Endothelial cell of umbilical vein (primary cell): ENCODE measurements around the gene SYT2. TPM values are rescaled to one million over a fixed set of nuclear protein-coding genes. Genes with fewer than 3 reads are reported as not detected.

Experiments
- BruUV-seq: library from RNA; stranded (reverse); fragments of 400-500 nt; replicated peaks from 2 replicates; lab custom pipeline; 2021; lab: Mats Ljungman, UMichigan
- CTCF ChIA-PET: fragments of 300-600, 350-600 bp; sonication (Branson Sonifier 250); formaldehyde crosslinking; loops from one replicate; lab custom pipeline; 2021; ENCODE audit warnings: antibody characterized with exemption, inconsistent platforms; lab: Charles Lee
- POLR2A ChIA-PET: fragments of 300-600, 350-600 bp; sonication (Branson Sonifier 250); formaldehyde crosslinking; loops from one replicate; lab custom pipeline; 2021; ENCODE audit warnings: antibody characterized with exemption, inconsistent platforms; lab: Charles Lee
- DNase-seq: peaks from one replicate; pipeline ENCODE4 v3.0.0-alpha.2; 2011; ENCODE audit warnings: low read depth, low spot score
- FAIRE-seq: peaks from 2 replicates; lab custom pipeline; 2011; peaks lifted over from hg19 to GRCh38; lab: Jason Lieb, UNC
- H2AFZ ChIP-seq: 2 replicates; pipeline ENCODE4 v1.6.0; 2012; ENCODE audit warnings: low read depth, low read length, control low read depth, inconsistent platforms
- H3K27ac ChIP-seq: 2 replicates; pipeline ENCODE4 v1.5.1; 2011; ENCODE audit warnings: low read depth, mild to moderate bottlenecking, control low read depth, low read length, moderate library complexity; ENCODE audit not compliant: insufficient read depth
- H3K27me3 ChIP-seq, 2 experiments: 2 replicates each; pipeline versions ENCODE4 v1.6.0 to v1.6.1; 2011; ENCODE audit warnings: low read length in 2 of 2, mixed read lengths in 1 of 2; ENCODE audit not compliant: control insufficient read depth in 2 of 2, insufficient read depth in 2 of 2
- H3K36me3 ChIP-seq, 2 experiments: 2 replicates in 1 of 2; 3 replicates in 1 of 2; pipeline ENCODE4 v1.5.1; 2011; ENCODE audit warnings: low read length in 2 of 2, mild to moderate bottlenecking in 1 of 2, moderate library complexity in 1 of 2; ENCODE audit not compliant: control insufficient read depth in 2 of 2, insufficient read depth in 2 of 2; ENCODE audit errors: extremely low read depth in 1 of 2
- H3K4me1 ChIP-seq: 3 replicates; pipeline ENCODE4 v1.5.1; 2011; ENCODE audit warnings: mild to moderate bottlenecking, low read length; ENCODE audit not compliant: control insufficient read depth, insufficient read depth; ENCODE audit errors: extremely low read depth
- H3K4me2 ChIP-seq: 2 replicates; pipeline ENCODE4 v1.6.1; 2011; ENCODE audit warnings: low read length, control low read depth, mixed read lengths; ENCODE audit not compliant: insufficient read depth
- H3K4me3 ChIP-seq, 3 experiments: fragments of 200-600 bp in 1 of 3; sonication (generic), shearing (Covaris generic) in 1 of 3; replicated peaks in 1 of 3; 2 replicates each; pipeline ENCODE4 v1.5.1; 2011 to 2016; ENCODE audit warnings: control low read depth in 3 of 3, low read length in 3 of 3, mild to moderate bottlenecking in 2 of 3, inconsistent platforms in 1 of 3, low read depth in 1 of 3, moderate library complexity in 1 of 3; ENCODE audit not compliant: insufficient read depth in 1 of 3
- H3K79me2 ChIP-seq: 2 replicates; pipeline ENCODE4 v1.6.0; 2012; ENCODE audit warnings: low read length, inconsistent platforms; ENCODE audit not compliant: control insufficient read depth, insufficient read depth
- H3K9ac ChIP-seq: replicated peaks from 2 replicates; pipeline ENCODE3; 2011; ENCODE audit warnings: low read length, control low read depth; ENCODE audit not compliant: insufficient read depth; ENCODE audit errors: extremely low read depth
- H3K9me1 ChIP-seq: replicated peaks from 3 replicates; pipeline ENCODE4 v1.6.0; 2011; ENCODE audit warnings: mild to moderate bottlenecking, low read length; ENCODE audit not compliant: control insufficient read depth, insufficient read depth; ENCODE audit errors: extremely low read depth
- H3K9me3 ChIP-seq: replicated peaks from 2 replicates; pipeline ENCODE4 v1.5.1; 2012; ENCODE audit warnings: low read length, inconsistent platforms; ENCODE audit not compliant: control insufficient read depth, insufficient read depth
- H4K20me1 ChIP-seq: replicated peaks from 2 replicates; pipeline ENCODE3; 2011; ENCODE audit warnings: mild to moderate bottlenecking, low read length; ENCODE audit not compliant: control insufficient read depth, insufficient read depth; ENCODE audit errors: extremely low read depth
- EZH2 ChIP-seq: IDR thresholded peaks from 2 replicates; pipeline ENCODE4 v1.6.1; 2012; ENCODE audit warnings: borderline replicate concordance, low read depth, mild to moderate bottlenecking, moderate library complexity, low read length, inconsistent platforms; ENCODE audit not compliant: severe bottlenecking
- FOS ChIP-seq: IDR thresholded peaks from 2 replicates; pipeline ENCODE4 v1.6.1; 2011; ENCODE audit warnings: mild to moderate bottlenecking, low read length, moderate library complexity, borderline replicate concordance; ENCODE audit not compliant: insufficient read depth
- GATA2 ChIP-seq: IDR thresholded peaks from 2 replicates; pipeline ENCODE4 v1.7.0; 2011; ENCODE audit warnings: low read depth, mild to moderate bottlenecking, moderate library complexity, mixed read lengths, low read length; ENCODE audit not compliant: insufficient read length, insufficient read depth
- JUN ChIP-seq: IDR thresholded peaks from 2 replicates; pipeline ENCODE4 v1.6.1; 2011; ENCODE audit warnings: borderline replicate concordance, low read depth; ENCODE audit not compliant: insufficient read length, insufficient read depth
- MAX ChIP-seq: IDR thresholded peaks from 2 replicates; pipeline ENCODE4 v1.6.1; 2011; ENCODE audit not compliant: insufficient read depth, insufficient read length
- MYC ChIP-seq: IDR thresholded peaks from one replicate; pipeline ENCODE4 v1.6.1; 2011; ENCODE audit warnings: mild to moderate bottlenecking, low read depth, low read length
- POLR2A ChIP-seq: IDR thresholded peaks from 2 replicates; pipeline ENCODE4 v1.6.1; 2012; ENCODE audit warnings: low read depth, mild to moderate bottlenecking, control low read depth, low read length
- POLR2AphosphoS5 ChIP-seq: IDR thresholded peaks from 2 replicates; pipeline ENCODE4 v1.6.1; 2012; ENCODE audit warnings: low read depth, mild to moderate bottlenecking, control low read depth, low read length, moderate library complexity; ENCODE audit not compliant: insufficient read depth
- dilution Hi-C: fragments of 300-500 bp; cut with MboI; formaldehyde crosslinking; loops from one replicate; pipeline ENCODE4 v1.15.0; 2019; ENCODE audit warnings: low sequenced_read_pairs; ENCODE audit not compliant: extremely low pct_ligation_motif_present
- intact Hi-C: fragments of 100-400 bp; cut with micrococcal nuclease; formaldehyde crosslinking; loops from one replicate; pipeline ENCODE4 v1.10.0; 2022
- polyA plus RNA-seq, 4 experiments: library from polyadenylated mRNA; depleted of rRNA in 3 of 4; stranded (reverse) in 3 of 4; unstranded in 1 of 4; fragments of >200 nt; gene quantifications; 2 replicates each; pipeline versions ENCODE4 v1.2.1 to v1.2.3, GENCODE V29; 2011 to 2012; ENCODE audit warnings: missing spikeins in 1 of 4
- total RNA-seq: library from RNA; stranded (reverse); gene quantifications from 2 replicates; pipeline ENCODE4 v1.2.3, GENCODE V29; 2021
- TF ChIP-seq, protein P1 (sequence below), 2 donors: IDR thresholded peaks; 1 replicate in 1 of 2; 2 replicates in 1 of 2; pipeline ENCODE4 v1.5.1; 2011; ENCODE audit warnings: low read length in 2 of 2, mild to moderate bottlenecking in 2 of 2, moderate library complexity in 2 of 2, control low read depth in 1 of 2, inconsistent platforms in 1 of 2, low read depth in 1 of 2; ENCODE audit not compliant: insufficient read depth in 1 of 2; ENCODE audit errors: extremely low read depth in 1 of 2

The SYT2 gene
- total and polyA plus RNA-seq, 2 donors (not counting 3 experiments of a cell fraction or from before 2014, with no cell fraction given) = not detected

DNA sequence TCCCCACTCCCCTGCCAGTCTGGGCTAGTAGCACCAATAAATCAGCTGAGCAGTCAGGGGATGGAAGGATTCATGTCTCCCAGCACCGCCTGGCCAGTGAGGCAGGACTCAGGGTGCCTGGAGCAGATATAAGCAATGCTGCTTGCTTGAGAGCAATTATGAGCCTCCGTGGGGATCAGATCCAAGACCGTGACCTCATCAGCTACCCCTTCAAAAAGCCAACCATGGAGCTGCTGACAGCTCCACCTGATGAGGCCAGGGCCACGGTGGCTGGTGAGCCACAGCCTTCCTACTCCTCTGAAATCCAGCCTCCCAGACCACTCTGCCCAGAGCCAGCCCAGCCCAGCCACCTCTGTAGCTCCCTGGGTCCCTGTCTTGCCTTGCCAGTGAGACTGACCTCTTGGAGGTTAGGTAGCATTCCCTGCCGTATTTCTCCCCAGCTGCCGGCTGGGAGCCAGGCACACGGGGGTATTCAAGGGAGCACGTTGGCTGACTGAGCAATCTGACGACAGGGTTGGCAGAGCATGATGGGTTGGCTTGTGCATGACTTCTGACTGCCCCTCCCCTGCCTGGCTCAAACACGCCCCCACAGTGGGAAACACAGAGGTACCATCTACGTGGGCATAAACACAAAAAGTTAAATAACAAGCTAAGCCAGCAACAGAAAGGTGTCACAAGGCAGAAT, 28.4 kb downstream of the SYT2 start:
- Histone ChIP-seq H2AFZ (no peak overlapping the region), H3K4me3 (no peak overlapping the region), H3K79me2 (no peaks in the 10 kb centered on the region), H4K20me1 (no peaks in the 10 kb centered on the region), H3K27me3 (peaks cover 7 to 18% of the 10 kb centered on the region in 2 experiments), H3K36me3 (no peaks in the 10 kb centered on the region), H3K4me1 (no peaks in the 10 kb centered on the region), H3K9me1 (no peaks in the 10 kb centered on the region), H3K9ac (no peak overlapping the region), H3K27ac (no peak overlapping the region), H3K4me2 (no peak overlapping the region), H3K9me3 (no peaks in the 10 kb centered on the region)
- no TSS peak for BruUV-seq
- ChIA-PET CTCF (interaction anchor here (1.1 kb wide), 2 partner anchors 11 to 763 kb away, joined by 4 to 5 read pairs; no protein-coding TSS in a partner anchor), POLR2A (no interaction called here)
- intact Hi-C loops = no loop called here
- dilution Hi-C loops = no loop called here
- FAIRE-seq (no peak), DNase-seq (no peak)
- no peak for TF ChIP-seq EZH2
- no peak for TF ChIP-seq GATA2
- no peak for TF ChIP-seq JUN
- TF ChIP-seq POLR2A = no peak
- TF ChIP-seq MYC = no peak
- no peak for TF ChIP-seq MAX
- TF ChIP-seq, protein P1, sequence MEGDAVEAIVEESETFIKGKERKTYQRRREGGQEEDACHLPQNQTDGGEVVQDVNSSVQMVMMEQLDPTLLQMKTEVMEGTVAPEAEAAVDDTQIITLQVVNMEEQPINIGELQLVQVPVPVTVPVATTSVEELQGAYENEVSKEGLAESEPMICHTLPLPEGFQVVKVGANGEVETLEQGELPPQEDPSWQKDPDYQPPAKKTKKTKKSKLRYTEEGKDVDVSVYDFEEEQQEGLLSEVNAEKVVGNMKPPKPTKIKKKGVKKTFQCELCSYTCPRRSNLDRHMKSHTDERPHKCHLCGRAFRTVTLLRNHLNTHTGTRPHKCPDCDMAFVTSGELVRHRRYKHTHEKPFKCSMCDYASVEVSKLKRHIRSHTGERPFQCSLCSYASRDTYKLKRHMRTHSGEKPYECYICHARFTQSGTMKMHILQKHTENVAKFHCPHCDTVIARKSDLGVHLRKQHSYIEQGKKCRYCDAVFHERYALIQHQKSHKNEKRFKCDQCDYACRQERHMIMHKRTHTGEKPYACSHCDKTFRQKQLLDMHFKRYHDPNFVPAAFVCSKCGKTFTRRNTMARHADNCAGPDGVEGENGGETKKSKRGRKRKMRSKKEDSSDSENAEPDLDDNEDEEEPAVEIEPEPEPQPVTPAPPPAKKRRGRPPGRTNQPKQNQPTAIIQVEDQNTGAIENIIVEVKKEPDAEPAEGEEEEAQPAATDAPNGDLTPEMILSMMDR (IDR thresholded peaks at IDR 0.05; ENCODE audit: extremely low read depth in 1 of 2, insufficient read depth in 1 of 2, low read depth in 1 of 2, low read length in 2 of 2) = no peak
- TF ChIP-seq FOS = no peak
- TF ChIP-seq POLR2AphosphoS5 = no peak
